ENCODE data around the gene DHODH. TPM values are rescaled to one million over a fixed set of nuclear protein-coding genes. Genes with fewer than 3 reads are reported as not detected.

The DHODH gene
- total and polyA plus RNA-seq, 2 of the 13 experiments (the other 11 are each of a cell fraction or from before 2014, with no cell fraction given): 10.7 to 16.4 TPM

DNA sequence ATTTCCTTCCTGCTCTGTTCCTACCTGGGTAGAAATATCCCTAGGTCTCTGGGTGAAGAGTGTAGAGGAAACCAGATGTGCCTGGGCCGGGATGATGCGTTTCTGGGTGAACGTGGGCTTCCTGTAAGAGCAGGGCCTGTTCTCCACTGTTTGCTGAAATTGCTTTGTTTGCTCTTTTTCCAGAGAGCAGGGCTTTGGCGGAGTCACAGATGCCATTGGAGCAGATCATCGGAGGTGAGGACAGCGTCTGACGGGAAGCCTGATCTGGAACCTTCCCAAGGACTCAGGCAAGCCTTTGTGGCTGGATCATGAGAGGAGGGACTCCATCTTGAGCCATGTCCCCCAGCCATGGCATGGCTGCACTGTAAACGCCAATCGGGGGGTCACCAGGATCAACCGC, 15.4 kb downstream of the DHODH start (continued):
- TF ChIP-seq, protein P1, sequence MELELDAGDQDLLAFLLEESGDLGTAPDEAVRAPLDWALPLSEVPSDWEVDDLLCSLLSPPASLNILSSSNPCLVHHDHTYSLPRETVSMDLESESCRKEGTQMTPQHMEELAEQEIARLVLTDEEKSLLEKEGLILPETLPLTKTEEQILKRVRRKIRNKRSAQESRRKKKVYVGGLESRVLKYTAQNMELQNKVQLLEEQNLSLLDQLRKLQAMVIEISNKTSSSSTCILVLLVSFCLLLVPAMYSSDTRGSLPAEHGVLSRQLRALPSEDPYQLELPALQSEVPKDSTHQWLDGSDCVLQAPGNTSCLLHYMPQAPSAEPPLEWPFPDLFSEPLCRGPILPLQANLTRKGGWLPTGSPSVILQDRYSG (CRISPR knock-in tag; IDR thresholded peaks at IDR 0.05): no peak
- TF ChIP-seq, protein P2, sequence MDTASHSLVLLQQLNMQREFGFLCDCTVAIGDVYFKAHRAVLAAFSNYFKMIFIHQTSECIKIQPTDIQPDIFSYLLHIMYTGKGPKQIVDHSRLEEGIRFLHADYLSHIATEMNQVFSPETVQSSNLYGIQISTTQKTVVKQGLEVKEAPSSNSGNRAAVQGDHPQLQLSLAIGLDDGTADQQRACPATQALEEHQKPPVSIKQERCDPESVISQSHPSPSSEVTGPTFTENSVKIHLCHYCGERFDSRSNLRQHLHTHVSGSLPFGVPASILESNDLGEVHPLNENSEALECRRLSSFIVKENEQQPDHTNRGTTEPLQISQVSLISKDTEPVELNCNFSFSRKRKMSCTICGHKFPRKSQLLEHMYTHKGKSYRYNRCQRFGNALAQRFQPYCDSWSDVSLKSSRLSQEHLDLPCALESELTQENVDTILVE (CRISPR knock-in tag; IDR thresholded peaks at IDR 0.05): 0 out of 2 replicates have a peak, but pooled peaks have one; percentile 20
- TF ChIP-seq MIER3 (CRISPR knock-in tag; IDR thresholded peaks at IDR 0.05; ENCODE audit: borderline replicate concordance) (0 out of 2 replicates have a peak, but pooled peaks have one; percentile 44), SNAI1 (CRISPR knock-in tag; IDR thresholded peaks at IDR 0.05; ENCODE audit: borderline replicate concordance) (no peak), FOSL1 (CRISPR knock-in tag; IDR thresholded peaks at IDR 0.05; ENCODE audit: borderline replicate concordance) (no peak), HMG20B (CRISPR knock-in tag; conservative IDR thresholded peaks at IDR 0.05) (no peak), ZNF792 (CRISPR knock-in tag; IDR thresholded peaks at IDR 0.05) (0 out of 2 replicates have a peak, but pooled peaks have one; percentile 30), ZNF776 (CRISPR knock-in tag; IDR thresholded peaks at IDR 0.05) (no peak), ZNF772 (CRISPR knock-in tag; IDR thresholded peaks at IDR 0.05) (no peak), TBX2 (CRISPR knock-in tag; IDR thresholded peaks at IDR 0.05; ENCODE audit: borderline replicate concordance) (no peak), ZNF251 (CRISPR knock-in tag; IDR thresholded peaks at IDR 0.05) (no peak), HMGA1 (CRISPR knock-in tag; conservative IDR thresholded peaks at IDR 0.05) (no peak), EEA1 (CRISPR knock-in tag; IDR thresholded peaks at IDR 0.05; ENCODE audit: borderline replicate concordance) (no peak), ZBTB1 (CRISPR knock-in tag; IDR thresholded peaks at IDR 0.05; ENCODE audit: borderline replicate concordance) (no peak), ZFP1 (CRISPR knock-in tag; IDR thresholded peaks at IDR 0.05) (no peak), PTBP1 (IDR thresholded peaks at IDR 0.05; ENCODE audit: low read depth, low read length, poor library complexity, severe bottlenecking) (no peak), ATRX (CRISPR knock-in tag; IDR thresholded peaks at IDR 0.05; ENCODE audit: borderline replicate concordance) (no peak), ZFP36 (IDR thresholded peaks at IDR 0.05; ENCODE audit: borderline replicate concordance, low read depth, low read length, partially characterized antibody) (no peak)
- TF ChIP-seq, protein P3, sequence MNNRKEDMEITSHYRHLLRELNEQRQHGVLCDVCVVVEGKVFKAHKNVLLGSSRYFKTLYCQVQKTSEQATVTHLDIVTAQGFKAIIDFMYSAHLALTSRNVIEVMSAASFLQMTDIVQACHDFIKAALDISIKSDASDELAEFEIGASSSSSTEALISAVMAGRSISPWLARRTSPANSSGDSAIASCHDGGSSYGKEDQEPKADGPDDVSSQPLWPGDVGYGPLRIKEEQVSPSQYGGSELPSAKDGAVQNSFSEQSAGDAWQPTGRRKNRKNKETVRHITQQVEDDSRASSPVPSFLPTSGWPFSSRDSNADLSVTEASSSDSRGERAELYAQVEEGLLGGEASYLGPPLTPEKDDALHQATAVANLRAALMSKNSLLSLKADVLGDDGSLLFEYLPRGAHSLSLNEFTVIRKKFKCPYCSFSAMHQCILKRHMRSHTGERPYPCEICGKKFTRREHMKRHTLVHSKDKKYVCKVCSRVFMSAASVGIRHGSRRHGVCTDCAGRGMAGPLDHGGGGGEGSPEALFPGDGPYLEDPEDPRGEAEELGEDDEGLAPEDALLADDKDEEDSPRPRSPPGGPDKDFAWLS (CRISPR knock-in tag; IDR thresholded peaks at IDR 0.05; ENCODE audit: borderline replicate concordance): no peak
- TF ChIP-seq, protein P4, sequence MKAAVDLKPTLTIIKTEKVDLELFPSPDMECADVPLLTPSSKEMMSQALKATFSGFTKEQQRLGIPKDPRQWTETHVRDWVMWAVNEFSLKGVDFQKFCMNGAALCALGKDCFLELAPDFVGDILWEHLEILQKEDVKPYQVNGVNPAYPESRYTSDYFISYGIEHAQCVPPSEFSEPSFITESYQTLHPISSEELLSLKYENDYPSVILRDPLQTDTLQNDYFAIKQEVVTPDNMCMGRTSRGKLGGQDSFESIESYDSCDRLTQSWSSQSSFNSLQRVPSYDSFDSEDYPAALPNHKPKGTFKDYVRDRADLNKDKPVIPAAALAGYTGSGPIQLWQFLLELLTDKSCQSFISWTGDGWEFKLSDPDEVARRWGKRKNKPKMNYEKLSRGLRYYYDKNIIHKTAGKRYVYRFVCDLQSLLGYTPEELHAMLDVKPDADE (CRISPR knock-in tag; IDR thresholded peaks at IDR 0.05): no peak
- TF ChIP-seq, protein P5, sequence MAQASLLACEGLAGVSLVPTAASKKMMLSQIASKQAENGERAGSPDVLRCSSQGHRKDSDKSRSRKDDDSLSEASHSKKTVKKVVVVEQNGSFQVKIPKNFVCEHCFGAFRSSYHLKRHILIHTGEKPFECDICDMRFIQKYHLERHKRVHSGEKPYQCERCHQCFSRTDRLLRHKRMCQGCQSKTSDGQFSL (CRISPR knock-in tag; IDR thresholded peaks at IDR 0.05): no peak
- TF ChIP-seq, protein P6, sequence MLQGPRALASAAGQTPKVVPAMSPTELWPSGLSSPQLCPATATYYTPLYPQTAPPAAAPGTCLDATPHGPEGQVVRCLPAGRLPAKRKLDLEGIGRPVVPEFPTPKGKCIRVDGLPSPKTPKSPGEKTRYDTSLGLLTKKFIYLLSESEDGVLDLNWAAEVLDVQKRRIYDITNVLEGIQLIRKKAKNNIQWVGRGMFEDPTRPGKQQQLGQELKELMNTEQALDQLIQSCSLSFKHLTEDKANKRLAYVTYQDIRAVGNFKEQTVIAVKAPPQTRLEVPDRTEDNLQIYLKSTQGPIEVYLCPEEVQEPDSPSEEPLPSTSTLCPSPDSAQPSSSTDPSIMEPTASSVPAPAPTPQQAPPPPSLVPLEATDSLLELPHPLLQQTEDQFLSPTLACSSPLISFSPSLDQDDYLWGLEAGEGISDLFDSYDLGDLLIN (CRISPR knock-in tag; IDR thresholded peaks at IDR 0.05; ENCODE audit: borderline replicate concordance): no peak
- TF ChIP-seq, protein P7, sequence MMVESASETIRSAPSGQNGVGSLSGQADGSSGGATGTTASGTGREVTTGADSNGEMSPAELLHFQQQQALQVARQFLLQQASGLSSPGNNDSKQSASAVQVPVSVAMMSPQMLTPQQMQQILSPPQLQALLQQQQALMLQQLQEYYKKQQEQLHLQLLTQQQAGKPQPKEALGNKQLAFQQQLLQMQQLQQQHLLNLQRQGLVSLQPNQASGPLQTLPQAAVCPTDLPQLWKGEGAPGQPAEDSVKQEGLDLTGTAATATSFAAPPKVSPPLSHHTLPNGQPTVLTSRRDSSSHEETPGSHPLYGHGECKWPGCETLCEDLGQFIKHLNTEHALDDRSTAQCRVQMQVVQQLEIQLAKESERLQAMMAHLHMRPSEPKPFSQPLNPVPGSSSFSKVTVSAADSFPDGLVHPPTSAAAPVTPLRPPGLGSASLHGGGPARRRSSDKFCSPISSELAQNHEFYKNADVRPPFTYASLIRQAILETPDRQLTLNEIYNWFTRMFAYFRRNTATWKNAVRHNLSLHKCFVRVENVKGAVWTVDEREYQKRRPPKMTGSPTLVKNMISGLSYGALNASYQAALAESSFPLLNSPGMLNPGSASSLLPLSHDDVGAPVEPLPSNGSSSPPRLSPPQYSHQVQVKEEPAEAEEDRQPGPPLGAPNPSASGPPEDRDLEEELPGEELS (CRISPR knock-in tag; IDR thresholded peaks at IDR 0.05): peak; percentile 35; the same call in 1 of the 2 replicates
